HCT116 (cell line): ENCODE measurements around the gene EEF1AKMT4. TPM values are rescaled to one million over a fixed set of nuclear protein-coding genes. Genes with fewer than 3 reads are reported as not detected.
A peak's percentile ranks its signal among the peaks of the same experiment; 100 is the strongest.

Experiments
- ATAC-seq: fragments of 200-7000 bp; cut with Tn5 transposase; 2 replicates; pipeline ENCODE4 v1.9.1; 2020; ENCODE audit warnings: mild to moderate bottlenecking, moderate library complexity
- BruUV-seq: library from RNA; stranded (reverse); fragments of 400-500 nt; replicated peaks from 2 replicates; lab custom pipeline; 2021; lab: Mats Ljungman, UMichigan
- CTCF ChIA-PET: fragments of 300-600 bp; sonication (Branson Sonifier 250); formaldehyde crosslinking; loops from one replicate; lab custom pipeline; 2021; ENCODE audit warnings: antibody characterized with exemption; lab: Charles Lee
- POLR2A ChIA-PET: fragments of 300-600, 350-600 bp; sonication (Branson Sonifier 250); formaldehyde crosslinking; loops from one replicate; lab custom pipeline; 2021; ENCODE audit warnings: antibody characterized with exemption; lab: Charles Lee
- RAD21 ChIA-PET, 2 experiments: fragments of 300-600 bp; sonication (Branson Sonifier 250); formaldehyde crosslinking; loops; one replicate each; lab custom pipeline; 2023; ENCODE audit warnings: low total read pairs in 2 of 2; ENCODE audit not compliant: uncharacterized antibody in 2 of 2, unreplicated experiment in 2 of 2, low non-redundant PET in 1 of 2; lab: Charles Lee
- DNase-seq: peaks from one replicate; pipeline ENCODE4 v3.0.0-alpha.2; 2010; ENCODE audit warnings: low read depth, low spot score
- H2AFZ ChIP-seq: fragments of 200-600 bp; shearing (Covaris generic), sonication (generic); 2 replicates; pipeline ENCODE4 v1.6.1; 2017; ENCODE audit warnings: low read depth, mixed run types, mixed read lengths, antibody characterized with exemption, low read length; ENCODE audit not compliant: poor library complexity, severe bottlenecking
- H3K27ac ChIP-seq: 2 replicates; pipeline ENCODE4 v1.5.1; 2012; ENCODE audit warnings: low read depth, low read length
- H3K27me3 ChIP-seq: fragments of 200-600 bp; sonication (generic); 2 replicates; pipeline ENCODE4 v1.6.1; 2016; ENCODE audit warnings: mixed run types, low read length, mixed read lengths; ENCODE audit not compliant: insufficient read depth
- H3K36me3 ChIP-seq, 2 experiments: fragments of 200-500 bp in 1 of 2; fragments of 200-600 bp in 1 of 2; sonication (Bioruptor generic) in 1 of 2; sonication (generic) in 1 of 2; 2 replicates each; pipeline versions ENCODE4 v1.5.1 to v1.6.1; 2014 to 2016; ENCODE audit warnings: low read length in 2 of 2, inconsistent platforms in 1 of 2, mixed read lengths in 1 of 2, mixed run types in 1 of 2; ENCODE audit not compliant: insufficient read depth in 2 of 2, control insufficient read depth in 1 of 2
- H3K4me1 ChIP-seq, 2 experiments: fragments of 200-600 bp in 1 of 2; sonication (generic) in 1 of 2; 2 replicates each; pipeline versions ENCODE4 v1.5.1 to v1.6.1; 2012 to 2017; ENCODE audit warnings: low read length in 2 of 2, inconsistent platforms in 1 of 2, mild to moderate bottlenecking in 1 of 2, mixed read lengths in 1 of 2, mixed run types in 1 of 2, moderate library complexity in 1 of 2; ENCODE audit not compliant: insufficient read depth in 2 of 2, control insufficient read depth in 1 of 2
- H3K4me2 ChIP-seq: fragments of 200-600 bp; sonication (generic); 2 replicates; pipeline ENCODE4 v1.6.1; 2017; ENCODE audit warnings: mixed run types, low read length, mixed read lengths
- H3K4me3 ChIP-seq, 2 experiments: fragments of 200-600 bp in 1 of 2; sonication (generic) in 1 of 2; replicated peaks in 1 of 2; 2 replicates each; pipeline ENCODE4 v1.5.1; 2011 to 2016; ENCODE audit warnings: low read length in 2 of 2, control low read depth in 1 of 2, low read depth in 1 of 2, mild to moderate bottlenecking in 1 of 2, mixed read lengths in 1 of 2, mixed run types in 1 of 2
- H3K79me2 ChIP-seq: fragments of 200-600 bp; sonication (generic); 2 replicates; pipeline ENCODE4 v1.6.1; 2017; ENCODE audit warnings: mild to moderate bottlenecking, mixed run types, low read length, moderate library complexity, mixed read lengths; ENCODE audit not compliant: insufficient read depth
- H3K9ac ChIP-seq: fragments of 200-600 bp; sonication (generic); 2 replicates; pipeline ENCODE4 v1.6.1; 2016; ENCODE audit warnings: low read length, mixed read lengths
- H3K9me2 ChIP-seq: fragments of 200-600 bp; sonication (generic), shearing (Covaris generic); 2 replicates; pipeline ENCODE4 v1.6.1; 2017; ENCODE audit warnings: mixed run types, mild to moderate bottlenecking, moderate library complexity; ENCODE audit not compliant: insufficient read depth
- H3K9me3 ChIP-seq, 2 experiments: fragments of 200-500 bp in 1 of 2; fragments of 200-600 bp in 1 of 2; sonication (Bioruptor generic) in 1 of 2; sonication (generic) in 1 of 2; 2 replicates each; pipeline ENCODE4 v1.6.1; 2014 to 2017; ENCODE audit warnings: low read length in 2 of 2, mixed read lengths in 2 of 2, inconsistent platforms in 1 of 2, low read depth in 1 of 2, mild to moderate bottlenecking in 1 of 2, mixed run types in 1 of 2, moderate library complexity in 1 of 2; ENCODE audit not compliant: control insufficient read depth in 1 of 2, insufficient read depth in 1 of 2
- H4K20me1 ChIP-seq: fragments of 200-600 bp; sonication (generic), shearing (Covaris generic); 2 replicates; pipeline ENCODE4 v1.6.1; 2017; ENCODE audit warnings: mixed run types, mild to moderate bottlenecking, moderate library complexity; ENCODE audit not compliant: insufficient read depth
- CBX3 ChIP-seq: IDR thresholded peaks from 2 replicates; pipeline ENCODE4 v1.6.1; 2012; ENCODE audit warnings: low read depth
- CEBPB ChIP-seq: IDR thresholded peaks from 2 replicates; pipeline ENCODE4 v1.6.1; 2012; ENCODE audit warnings: low read depth
- CTCF ChIP-seq, 3 experiments: fragments of 200-600 bp in 1 of 3; sonication (generic) in 1 of 3; IDR thresholded peaks in 2 of 3; conservative IDR thresholded peaks in 1 of 3; 2 replicates each; pipeline ENCODE4 v1.5.1; 2012 to 2017; ENCODE audit warnings: low read depth in 2 of 3, low read length in 2 of 3, antibody characterized with exemption in 1 of 3, borderline replicate concordance in 1 of 3, control low read depth in 1 of 3, mild to moderate bottlenecking in 1 of 3, mixed read lengths in 1 of 3, mixed run types in 1 of 3, moderate library complexity in 1 of 3; ENCODE audit not compliant: insufficient read depth in 1 of 3
- EGR1 ChIP-seq: IDR thresholded peaks from 2 replicates; pipeline ENCODE4 v1.6.1; 2012; ENCODE audit warnings: low read depth
- ELF1 ChIP-seq: IDR thresholded peaks from 2 replicates; pipeline ENCODE4 v1.6.1; 2012; ENCODE audit warnings: low read depth, borderline replicate concordance
- EZH2phosphoT487 ChIP-seq: fragments of 200-600 bp; IDR thresholded peaks from 2 replicates; pipeline ENCODE4 v1.6.1; 2018; ENCODE audit warnings: antibody characterized with exemption, borderline replicate concordance
- FOSL1 ChIP-seq: IDR thresholded peaks from 2 replicates; pipeline ENCODE4 v1.6.1; 2012; ENCODE audit warnings: low read depth
- JUND ChIP-seq: IDR thresholded peaks from 2 replicates; pipeline ENCODE4 v1.6.1; 2012
- MAX ChIP-seq: IDR thresholded peaks from 2 replicates; pipeline ENCODE4 v1.6.1; 2012
- POLR2A ChIP-seq: IDR thresholded peaks from 2 replicates; pipeline ENCODE4 v1.7.0; 2011; ENCODE audit warnings: borderline replicate concordance; ENCODE audit not compliant: insufficient read depth, insufficient read length; ENCODE audit errors: extremely low read depth
- POLR2AphosphoS5 ChIP-seq: IDR thresholded peaks from 2 replicates; pipeline ENCODE4 v1.6.1; 2011; ENCODE audit warnings: mild to moderate bottlenecking, low read depth, low read length, moderate library complexity
- RAD21 ChIP-seq: IDR thresholded peaks from 2 replicates; pipeline ENCODE4 v1.6.1; 2012; ENCODE audit warnings: low read depth, mild to moderate bottlenecking
- SP1 ChIP-seq: IDR thresholded peaks from 2 replicates; pipeline ENCODE4 v1.6.1; 2012; ENCODE audit warnings: low read depth
- SRF ChIP-seq: IDR thresholded peaks from 2 replicates; pipeline ENCODE4 v1.6.1; 2012; ENCODE audit warnings: low read depth
- TCF7L2 ChIP-seq: IDR thresholded peaks from 2 replicates; pipeline ENCODE4 v1.7.0; 2011; ENCODE audit warnings: borderline replicate concordance, inconsistent platforms; ENCODE audit not compliant: insufficient read depth, insufficient read length; ENCODE audit errors: extremely low read depth
- ZBTB33 ChIP-seq: IDR thresholded peaks from 2 replicates; pipeline ENCODE4 v1.6.1; 2011; ENCODE audit warnings: mild to moderate bottlenecking, low read length, moderate library complexity; ENCODE audit not compliant: insufficient replicate concordance; ENCODE audit errors: extremely low read depth
- ZFX ChIP-seq: fragments of 450-650 bp; IDR thresholded peaks from 2 replicates; pipeline ENCODE4 v1.6.1; 2017
- ZNF274 ChIP-seq: fragments of 200-500 bp; sonication (Bioruptor generic); IDR thresholded peaks from 2 replicates; pipeline ENCODE4 v1.6.1; 2014; ENCODE audit warnings: mild to moderate bottlenecking, low read depth, low read length, inconsistent platforms
- intact Hi-C: fragments of 100-400 bp; cut with micrococcal nuclease; formaldehyde crosslinking; loops from 2 replicates; pipeline ENCODE4 v1.10.0; 2022
- total RNA-seq: library from RNA; stranded (reverse); gene quantifications from one replicate; pipeline ENCODE4 v1.2.1, GENCODE V29; 2021; ENCODE audit not compliant: unreplicated experiment

The EEF1AKMT4 gene
- total RNA-seq, 1 experiment from 2014 or later = 10.5 TPM

- no peaks in the 10 kb centered on the region for H3K27me3 ChIP-seq
- ATAC-seq (no peak), DNase-seq (no peak)
- no peaks in the 10 kb centered on the region for H4K20me1 ChIP-seq
- TF ChIP-seq POLR2AphosphoS5 (no peak), CBX3 (no peak), RAD21 (no peak), JUND (no peak), CEBPB (no peak), MAX (no peak), ZNF274 (no peak), EZH2phosphoT487 (no peak), TCF7L2 (no peak), FOSL1 (no peak), CTCF (IDR thresholded peaks at IDR 0.05 in 2 of 3, conservative IDR thresholded peaks at IDR 0.05 in 1 of 3; ENCODE audit: borderline replicate concordance in 1 of 3, insufficient read depth in 1 of 3, low read depth in 2 of 3, low read length in 2 of 3) (no peak), SP1 (no peak), ZFX (no peak), ZBTB33 (no peak), SRF (no peak), EGR1 (no peak), POLR2A (no peak), ELF1 (no peak)
- ChIA-PET CTCF (no interaction called here), RAD21 (no interaction called here), POLR2A (no interaction called here)
- H3K27ac ChIP-seq = no peak overlapping the region
- BruUV-seq = TSS peak; percentile 15
- no peaks in the 10 kb centered on the region for H3K79me2 ChIP-seq
- H3K9me3 ChIP-seq = no peaks in the 10 kb centered on the region
- H3K36me3 ChIP-seq = no peaks in the 10 kb centered on the region; a peak in 1 of 4 replicates
- H3K4me3 ChIP-seq = no peak overlapping the region
- H3K4me2 ChIP-seq = no peak overlapping the region
- no peaks in the 10 kb centered on the region for H3K9me2 ChIP-seq
- H3K9ac ChIP-seq = no peak overlapping the region
- H2AFZ ChIP-seq = no peak overlapping the region
- H3K4me1 ChIP-seq = peaks cover 3 to 24% of the 10 kb centered on the region in 2 experiments; a peak in 3 of 4 replicates
- intact Hi-C loops = no loop called here
Observed at GRCh38 chr3:184259396-184259877, 10.0 kb downstream of the EEF1AKMT4 start.
